IMR-90 (cell line): ENCODE data around the gene PJA2. TPM values are rescaled to one million over a fixed set of nuclear protein-coding genes. Genes with fewer than 3 reads are reported as not detected.

Experiments
- ATAC-seq: fragments of 200-7000 bp; cut with Tn5 transposase; 2 replicates; pipeline ENCODE4 v1.9.1; 2020; ENCODE audit warnings: low read depth, mild to moderate bottlenecking, moderate library complexity
- BruUV-seq: library from RNA; stranded (reverse); fragments of 400-500 nt; replicated peaks from 2 replicates; lab custom pipeline; 2021; lab: Mats Ljungman, UMichigan
- CTCF ChIA-PET: fragments of 300-600 bp; formaldehyde crosslinking; extraction: SDS; loops from one replicate; lab custom pipeline; 2021; ENCODE audit warnings: antibody characterized with exemption; lab: Yijun Ruan, JAX
- POLR2A ChIA-PET: fragments of 300-600 bp; sonication (Branson Sonifier 250); formaldehyde crosslinking; loops from one replicate; lab custom pipeline; 2022; ENCODE audit warnings: antibody characterized with exemption; ENCODE audit not compliant: unreplicated experiment; lab: Charles Lee
- DNase-seq: peaks from one replicate; pipeline ENCODE4 v3.0.0; 2013
- H2AFZ ChIP-seq: replicated peaks from 2 replicates; pipeline ENCODE3; 2013; ENCODE audit warnings: low read length, mild to moderate bottlenecking; ENCODE audit not compliant: poor library complexity
- H2AK5ac ChIP-seq: 2 replicates; pipeline ENCODE4 v1.6.1; 2013; ENCODE audit warnings: low read depth, low read length, inconsistent platforms
- H2AK9ac ChIP-seq: replicated peaks from 2 replicates; pipeline ENCODE3; 2013; ENCODE audit warnings: mild to moderate bottlenecking, low read depth, low read length, moderate library complexity; ENCODE audit not compliant: poor library complexity
- H2BK120ac ChIP-seq: 2 replicates; pipeline ENCODE4 v1.6.1; 2013; ENCODE audit warnings: low read depth, low read length, inconsistent platforms
- H2BK15ac ChIP-seq: 3 replicates; pipeline ENCODE4 v1.6.1; 2013; ENCODE audit warnings: low read depth, low read length, inconsistent platforms
- H2BK20ac ChIP-seq: 2 replicates; pipeline ENCODE4 v1.6.1; 2013; ENCODE audit warnings: low read depth, mild to moderate bottlenecking, inconsistent platforms, low read length, moderate library complexity
- H2BK5ac ChIP-seq: 2 replicates; pipeline ENCODE4 v1.6.1; 2013; ENCODE audit warnings: mild to moderate bottlenecking, low read depth, low read length, inconsistent platforms; ENCODE audit not compliant: poor library complexity, severe bottlenecking
- H3K14ac ChIP-seq: replicated peaks from 2 replicates; pipeline ENCODE4 v1.6.1; 2013; ENCODE audit warnings: low read depth, low read length, inconsistent platforms
- H3K18ac ChIP-seq: 2 replicates; pipeline ENCODE4 v1.6.1; 2013; ENCODE audit warnings: low read depth, low read length, control low read depth
- H3K23ac ChIP-seq: 2 replicates; pipeline ENCODE4 v1.6.1; 2013; ENCODE audit warnings: low read depth, low read length, inconsistent platforms
- H3K27ac ChIP-seq: 2 replicates; pipeline ENCODE4 v1.5.1; 2013; ENCODE audit warnings: mild to moderate bottlenecking, control low read depth, low read length; ENCODE audit not compliant: insufficient read depth
- H3K27me3 ChIP-seq: 2 replicates; pipeline ENCODE4 v1.6.1; 2013; ENCODE audit warnings: low read length; ENCODE audit not compliant: control insufficient read depth, insufficient read depth
- H3K36me3 ChIP-seq: 2 replicates; pipeline ENCODE4 v1.6.1; 2013; ENCODE audit warnings: low read length, mixed read lengths; ENCODE audit not compliant: control insufficient read depth, insufficient read depth
- H3K4ac ChIP-seq: 2 replicates; pipeline ENCODE4 v1.6.1; 2013; ENCODE audit warnings: low read depth, low read length, inconsistent platforms
- H3K4me1 ChIP-seq: 2 replicates; pipeline ENCODE4 v1.6.1; 2013; ENCODE audit warnings: low read length, mixed read lengths; ENCODE audit not compliant: control insufficient read depth, insufficient read depth
- H3K4me2 ChIP-seq: 2 replicates; pipeline ENCODE4 v1.6.1; 2013; ENCODE audit warnings: low read depth, mild to moderate bottlenecking, control low read depth, low read length, moderate library complexity
- H3K4me3 ChIP-seq: 2 replicates; pipeline ENCODE4 v1.5.1; 2013; ENCODE audit warnings: low read depth, mild to moderate bottlenecking, control low read depth, low read length, moderate library complexity; ENCODE audit not compliant: insufficient read depth
- H3K56ac ChIP-seq: 2 replicates; pipeline ENCODE4 v1.6.1; 2013; ENCODE audit warnings: low read length, inconsistent platforms; ENCODE audit not compliant: insufficient read depth; ENCODE audit errors: extremely low read depth
- H3K79me1 ChIP-seq, 2 experiments: 2 replicates each; pipeline ENCODE4 v1.6.1; 2013; ENCODE audit warnings: low read length in 2 of 2, inconsistent platforms in 1 of 2, low read depth in 1 of 2
- H3K9ac ChIP-seq: 2 replicates; pipeline ENCODE4 v1.6.1; 2013; ENCODE audit warnings: low read depth, low read length, control low read depth
- H3K9me1 ChIP-seq: 2 replicates; pipeline ENCODE4 v1.6.1; 2013; ENCODE audit warnings: low read length, inconsistent platforms; ENCODE audit not compliant: insufficient read depth
- H3K9me3 ChIP-seq: 2 replicates; pipeline ENCODE4 v1.6.1; 2013; ENCODE audit warnings: low read length; ENCODE audit not compliant: control insufficient read depth, insufficient read depth
- H4K20me1 ChIP-seq: 2 replicates; pipeline ENCODE4 v1.6.1; 2013; ENCODE audit warnings: low read length, inconsistent platforms; ENCODE audit not compliant: insufficient read depth
- H4K5ac ChIP-seq: 2 replicates; pipeline ENCODE4 v1.6.1; 2013; ENCODE audit warnings: mild to moderate bottlenecking, low read depth, low read length, control low read depth
- H4K8ac ChIP-seq, 2 experiments: 2 replicates each; pipeline ENCODE4 v1.6.1; 2013; ENCODE audit warnings: low read depth in 2 of 2, low read length in 2 of 2, control low read depth in 1 of 2, inconsistent platforms in 1 of 2
- H4K91ac ChIP-seq: 2 replicates; pipeline ENCODE4 v1.6.1; 2013; ENCODE audit warnings: low read depth, low read length, inconsistent platforms; ENCODE audit not compliant: insufficient read depth
- MAZ ChIP-seq: IDR thresholded peaks from 2 replicates; pipeline ENCODE4 v1.6.1; 2012; ENCODE audit warnings: low read depth, mild to moderate bottlenecking, low read length, improper control_type of control experiment, moderate library complexity, borderline replicate concordance
- MXI1 ChIP-seq: IDR thresholded peaks from 2 replicates; pipeline ENCODE4 v1.6.1; 2012; ENCODE audit warnings: low read depth, mild to moderate bottlenecking, low read length, moderate library complexity, borderline replicate concordance
- RFX5 ChIP-seq: IDR thresholded peaks from 2 replicates; pipeline ENCODE4 v1.8.0; 2012; ENCODE audit warnings: low read depth, mild to moderate bottlenecking, low read length, moderate library complexity
- SMC3 ChIP-seq: fragments of 150-350 bp; IDR thresholded peaks from 2 replicates; pipeline ENCODE4 v1.6.1; 2016; ENCODE audit warnings: low read depth, mild to moderate bottlenecking, antibody characterized with exemption, low read length, moderate library complexity
- WGBS, 2 experiments: methylation state at CpG; one replicate each; pipeline versions ENCODE4 v1.1.5 to v1.1.7; 2013; ENCODE audit warnings: missing lambda C conversion rate in 2 of 2; ENCODE audit not compliant: insufficient read length in 1 of 2; ENCODE audit errors: extremely low coverage in 2 of 2; 5-methylcytosine and 5-hydroxymethylcytosine counted together
- dilution Hi-C: fragments of 300-500 bp; cut with HindIII; formaldehyde crosslinking; loops from one replicate; pipeline ENCODE4 v1.14.3; 2018; ENCODE audit warnings: low sequenced_read_pairs; ENCODE audit not compliant: unreplicated experiment
- in situ Hi-C: fragments of 300-500 bp; cut with MboI; formaldehyde crosslinking; loops from 3 replicates; pipeline ENCODE4 v1.14.3; 2019; ENCODE audit warnings: low sequenced_read_pairs, inconsistent platforms, mixed read lengths
- intact Hi-C: fragments of 100-400 bp; cut with micrococcal nuclease; formaldehyde crosslinking; loops from 2 replicates; pipeline ENCODE4 v1.10.0; 2022
- polyA plus RNA-seq, 3 experiments: library from polyadenylated mRNA; depleted of rRNA; stranded (reverse); fragments of >200 nt; gene quantifications; 2 replicates each; pipeline ENCODE4 v1.2.3, GENCODE V29; 2012; ENCODE audit warnings: low replicate concordance in 1 of 3
- total RNA-seq: library from RNA; depleted of rRNA; stranded (reverse); fragments of >200 nt; gene quantifications from 2 replicates; pipeline ENCODE4 v1.2.3, GENCODE V29; 2012
- TF ChIP-seq, protein P1 (sequence below): conservative IDR thresholded peaks from 2 replicates; pipeline ENCODE4 v1.5.1; 2012; ENCODE audit warnings: mild to moderate bottlenecking, low read depth, low read length, improper control_type of control experiment

PJA2 gene
- total and polyA plus RNA-seq, 2 of the 4 experiments (the other 2 are of a cell fraction), result 42.3 to 70.6 TPM

DNA sequence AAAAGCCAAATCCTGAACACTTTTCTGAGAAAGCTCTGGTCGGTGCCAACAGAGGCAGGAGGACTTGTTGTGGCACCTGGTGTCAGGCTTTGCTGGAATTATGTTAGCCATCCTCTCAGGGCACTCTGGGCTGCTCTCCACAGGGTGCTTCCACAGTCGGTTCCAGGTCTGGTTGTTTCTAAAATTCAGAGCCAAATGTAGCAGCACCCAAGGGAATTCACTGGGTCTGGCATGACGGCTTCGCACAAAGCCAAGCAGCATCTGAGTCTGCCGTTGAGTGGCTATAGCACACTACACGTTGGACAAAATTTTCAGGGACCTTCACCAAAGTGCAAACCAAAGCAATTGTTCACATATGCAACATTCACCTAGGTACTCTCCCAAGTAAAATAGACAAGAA, 110.2 kb downstream of the PJA2 start:
- H3K4me3 ChIP-seq, result no peak overlapping the region
- in situ Hi-C loops (no loop called here), intact Hi-C loops (no loop called here), dilution Hi-C loops (no loop called here)
- CTCF ChIA-PET, result no interaction called here
- H3K18ac ChIP-seq, result no peak overlapping the region
- no peaks in the 10 kb centered on the region for H3K36me3 ChIP-seq
- H3K56ac ChIP-seq, result no peak overlapping the region
- H2AFZ ChIP-seq, result no peak overlapping the region
- TF ChIP-seq RFX5 (no peak), SMC3 (no peak), MAZ (no peak), MXI1 (no peak)
- TF ChIP-seq, protein P1, sequence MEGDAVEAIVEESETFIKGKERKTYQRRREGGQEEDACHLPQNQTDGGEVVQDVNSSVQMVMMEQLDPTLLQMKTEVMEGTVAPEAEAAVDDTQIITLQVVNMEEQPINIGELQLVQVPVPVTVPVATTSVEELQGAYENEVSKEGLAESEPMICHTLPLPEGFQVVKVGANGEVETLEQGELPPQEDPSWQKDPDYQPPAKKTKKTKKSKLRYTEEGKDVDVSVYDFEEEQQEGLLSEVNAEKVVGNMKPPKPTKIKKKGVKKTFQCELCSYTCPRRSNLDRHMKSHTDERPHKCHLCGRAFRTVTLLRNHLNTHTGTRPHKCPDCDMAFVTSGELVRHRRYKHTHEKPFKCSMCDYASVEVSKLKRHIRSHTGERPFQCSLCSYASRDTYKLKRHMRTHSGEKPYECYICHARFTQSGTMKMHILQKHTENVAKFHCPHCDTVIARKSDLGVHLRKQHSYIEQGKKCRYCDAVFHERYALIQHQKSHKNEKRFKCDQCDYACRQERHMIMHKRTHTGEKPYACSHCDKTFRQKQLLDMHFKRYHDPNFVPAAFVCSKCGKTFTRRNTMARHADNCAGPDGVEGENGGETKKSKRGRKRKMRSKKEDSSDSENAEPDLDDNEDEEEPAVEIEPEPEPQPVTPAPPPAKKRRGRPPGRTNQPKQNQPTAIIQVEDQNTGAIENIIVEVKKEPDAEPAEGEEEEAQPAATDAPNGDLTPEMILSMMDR, result no peak
- H4K8ac ChIP-seq, result no peak overlapping the region
- H2BK120ac ChIP-seq, result no peak overlapping the region
- H3K79me1 ChIP-seq, result no peaks in the 10 kb centered on the region
- no peak overlapping the region for H4K91ac ChIP-seq
- no peaks in the 10 kb centered on the region for H3K4me1 ChIP-seq
- no peaks in the 10 kb centered on the region for H3K9me1 ChIP-seq
- H3K9ac ChIP-seq, result no peak overlapping the region
- H4K20me1 ChIP-seq, result no peaks in the 10 kb centered on the region
- no peak overlapping the region for H2BK20ac ChIP-seq
- no peak overlapping the region for H3K27ac ChIP-seq
- no peak overlapping the region for H3K4ac ChIP-seq
- no peak overlapping the region for H3K23ac ChIP-seq
- no peak overlapping the region for H2BK15ac ChIP-seq
- POLR2A ChIA-PET, result no interaction called here
- no TSS peak for BruUV-seq
- H2AK9ac ChIP-seq, result no peak overlapping the region
- DNase-seq (no peak), ATAC-seq (no peak)
- no peak overlapping the region for H4K5ac ChIP-seq
- H3K4me2 ChIP-seq, result no peak overlapping the region
- H2BK5ac ChIP-seq, result no peak overlapping the region
- no peak overlapping the region for H2AK5ac ChIP-seq
- peaks cover 6% of the 10 kb centered on the region for H3K27me3 ChIP-seq
- no peak overlapping the region for H3K14ac ChIP-seq
- WGBS, 2 experiments, result 88% methylated on average over 3 of the region's 6 CpGs; no CpG with 5 or more reads in 1 of the 2 experiments
- H3K9me3 ChIP-seq, result no peaks in the 10 kb centered on the region
